Mucosa of descending colon (tissue), 3 donors: ENCODE results near the gene TMIGD2. TPM values are rescaled to one million over a fixed set of nuclear protein-coding genes. Genes with fewer than 3 reads are reported as not detected.
"Not testable (repeated sequence)": the region's sequence is repeated elsewhere in the genome, so short reads cannot be mapped to it uniquely, and the experiment has no call there.

Experiments
- ATAC-seq: fragments of 200-7000 bp; cut with Tn5 transposase; one replicate; pipeline ENCODE4 v1.9.1; 2020; ENCODE audit warnings: mild to moderate bottlenecking, moderate library complexity
- DNase-seq, 3 donors: peaks; one replicate each; pipeline ENCODE4 v3.0.0-alpha.2; 2020
- H3K36me3 ChIP-seq: fragments of 200-600 bp; one replicate; pipeline ENCODE4 v1.8.0; 2021; ENCODE audit warnings: low read depth, mild to moderate bottlenecking
- H3K4me1 ChIP-seq: fragments of 200-600 bp; one replicate; pipeline ENCODE4 v1.8.0; 2021; ENCODE audit warnings: low read depth, mild to moderate bottlenecking
- H3K4me3 ChIP-seq: fragments of 200-600 bp; one replicate; pipeline ENCODE4 v1.8.0; 2021; ENCODE audit warnings: mild to moderate bottlenecking
- H3K9me3 ChIP-seq: fragments of 200-600 bp; one replicate; pipeline ENCODE4 v1.8.0; 2021; ENCODE audit warnings: mild to moderate bottlenecking
- CTCF ChIP-seq: fragments of 200-600 bp; IDR thresholded peaks from one replicate; pipeline ENCODE4 v1.8.0; 2022; ENCODE audit warnings: antibody characterized with exemption, mild to moderate bottlenecking
- intact Hi-C, 2 donors: fragments of 100-400 bp; cut with DNase I in 1 of 2; cut with micrococcal nuclease in 1 of 2; formaldehyde crosslinking; loops; one replicate each; pipeline versions ENCODE4 v1.11.0 to v1.11.1; 2022; cut with DNase I, micrococcal nuclease
- total RNA-seq, 3 donors: library from RNA; stranded (reverse); fragmentation: NEBNext Ultra II Directional in 2 of 3; extraction: Animal tissue kit (Norgen Biotek cat#: 25700) in 2 of 3; gene quantifications; one replicate each; pipeline versions ENCODE4 v1.2.1 to v1.2.4, GENCODE V29; 2021 to 2023
- donor health status: DM: no; HTN: no; CAD: no; lungs with moderate emphysema.
- donor health status: DM: no; HTN: no; CAD: no.
- donor health status: DM: no; HTN: yes; CAD: no.

Gene TMIGD2
- total RNA-seq, 3 donors from 2014 or later, result 0.46 to 1.3 (median 1.2) TPM

- Histone ChIP-seq H3K4me3 (no peak overlapping the region), H3K4me1 (no peaks in the 10 kb centered on the region), H3K9me3 (no peaks in the 10 kb centered on the region), H3K36me3 (no peaks in the 10 kb centered on the region)
- no peak for ATAC-seq
- intact Hi-C loops, result no loop called here
- no peak for DNase-seq
- no peak for TF ChIP-seq CTCF
These were observed 10.9 kb downstream of the TMIGD2 start for GRCh38 chr19:4291184-4291732.

- no peak for TF ChIP-seq CTCF
- H3K9me3 ChIP-seq, result no peaks in the 10 kb centered on the region
- no peak for DNase-seq
- no peaks in the 10 kb centered on the region for H3K4me1 ChIP-seq
- intact Hi-C loops, result no loop called here
- ATAC-seq, result peak; percentile 7
- no peak overlapping the region for H3K4me3 ChIP-seq
- no peaks in the 10 kb centered on the region for H3K36me3 ChIP-seq
These were observed 14.0 kb downstream of the TMIGD2 start for GRCh38 chr19:4288091-4288777.

GRCh38 chr19:4286141-4286540 is 16.0 kb downstream of the TMIGD2 start:
- DNase-seq, intact Hi-C loops, H3K36me3 ChIP-seq, H3K4me3 ChIP-seq, H3K4me1 ChIP-seq, H3K9me3 ChIP-seq, ATAC-seq: not testable (repeated sequence)

- Histone ChIP-seq H3K4me3 (peak overlapping the region; percentile 28), H3K4me1 (no peaks in the 10 kb centered on the region), H3K36me3 (no peaks in the 10 kb centered on the region), H3K9me3 (no peaks in the 10 kb centered on the region)
- TF ChIP-seq CTCF, result no peak
- ATAC-seq, result peak; percentile 31
- no peak for DNase-seq
- intact Hi-C loops, result no loop called here
These were observed 17.2 kb downstream of the TMIGD2 start for GRCh38 chr19:4284974-4285373.

GRCh38 chr19:4284176-4284958 is 17.8 kb downstream of the TMIGD2 start:
- peaks cover 5% of the 10 kb centered on the region for H3K4me1 ChIP-seq
- no peaks in the 10 kb centered on the region for H3K9me3 ChIP-seq
- no peaks in the 10 kb centered on the region for H3K36me3 ChIP-seq
- peak; percentile 89 to 93 (median 90) for DNase-seq
- peak overlapping the region; percentile 28 for H3K4me3 ChIP-seq
- peak; percentile 97 for ATAC-seq
- intact Hi-C loops, result no loop called here
- no peak for TF ChIP-seq CTCF
